Skeletal muscle satellite cell (primary cell): Measurements from ENCODE around the gene SLC9C2.
"Not testable (repeated sequence)": the region's sequence is repeated elsewhere in the genome, so short reads cannot be mapped to it uniquely, and the experiment has no call there.

Experiments
- H3K27me3 ChIP-seq: 2 replicates; pipeline ENCODE4 v1.7.0; 2013; ENCODE audit warnings: low read length; ENCODE audit not compliant: control insufficient read depth, insufficient read depth
- H3K36me3 ChIP-seq: 2 replicates; pipeline ENCODE4 v1.7.0; 2013; ENCODE audit warnings: mild to moderate bottlenecking, control low read depth, low read length; ENCODE audit not compliant: insufficient read depth
- H3K4me1 ChIP-seq: 2 replicates; pipeline ENCODE4 v1.7.0; 2013; ENCODE audit warnings: low read length; ENCODE audit not compliant: control insufficient read depth, insufficient read depth
- H3K4me2 ChIP-seq: 2 replicates; pipeline ENCODE4 v1.7.0; 2013; ENCODE audit warnings: mild to moderate bottlenecking, low read length
- H3K4me3 ChIP-seq: 2 replicates; pipeline ENCODE4 v1.7.0; 2013; ENCODE audit warnings: low read length
- H3K9ac ChIP-seq: 2 replicates; pipeline ENCODE4 v1.7.0; 2013; ENCODE audit warnings: mild to moderate bottlenecking, low read depth, low read length, moderate library complexity
- H3K9me3 ChIP-seq: replicated peaks from 2 replicates; pipeline ENCODE4 v1.7.0; 2013; ENCODE audit warnings: mild to moderate bottlenecking, control low read depth, low read length

Gene SLC9C2

DNA sequence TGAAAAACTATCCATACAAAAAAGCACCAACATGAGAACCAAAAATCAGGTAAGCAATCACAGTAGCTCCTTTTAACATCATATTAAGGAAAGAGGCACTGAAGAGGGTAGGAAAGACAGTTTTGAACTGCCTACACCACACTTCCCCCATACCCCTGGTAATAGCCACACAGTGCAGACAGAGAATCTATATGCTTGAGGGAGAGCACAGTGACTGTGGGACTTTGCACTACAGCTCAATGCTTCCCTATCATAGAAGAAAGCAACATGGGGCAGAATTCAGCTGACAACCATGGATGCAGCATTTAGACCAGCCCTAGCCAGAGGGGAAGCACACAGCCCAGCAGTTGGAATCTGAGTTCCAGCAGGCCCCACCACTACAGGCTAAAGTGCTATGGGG, 24.4 kb upstream of the SLC9C2 start:
- H3K4me1 ChIP-seq, result no peaks in the 10 kb centered on the region
- no peaks in the 10 kb centered on the region for H3K27me3 ChIP-seq
- H3K9me3 ChIP-seq, result no peaks in the 10 kb centered on the region
- H3K36me3 ChIP-seq, result no peaks in the 10 kb centered on the region
- no peak overlapping the region for H3K9ac ChIP-seq
- no peak overlapping the region for H3K4me2 ChIP-seq
- H3K4me3 ChIP-seq, result no peak overlapping the region

DNA sequence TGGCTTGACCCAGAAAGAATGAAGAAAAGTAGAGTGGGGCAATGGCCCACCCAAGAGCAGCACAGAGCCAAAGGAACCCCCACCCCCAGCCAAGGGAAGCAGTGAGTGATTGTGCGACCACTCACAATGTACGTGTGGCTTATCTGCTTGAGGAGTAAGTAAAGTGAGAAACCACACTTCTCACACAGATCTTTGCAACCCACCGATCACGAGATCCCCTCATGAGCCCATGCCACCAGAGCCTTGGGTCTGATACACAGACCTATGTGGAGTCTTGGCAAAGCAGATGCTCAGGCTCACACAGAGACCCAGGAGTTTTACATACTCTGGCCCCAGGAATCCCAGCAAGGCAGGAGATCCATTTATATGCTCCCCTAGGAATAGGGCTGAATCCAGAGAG, 14.0 kb upstream of the SLC9C2 start:
- Histone ChIP-seq H3K4me1 (no peaks in the 10 kb centered on the region), H3K4me2 (no peak overlapping the region), H3K36me3 (no peaks in the 10 kb centered on the region), H3K27me3 (no peaks in the 10 kb centered on the region), H3K9ac (no peak overlapping the region), H3K9me3 (no peaks in the 10 kb centered on the region), H3K4me3 (no peak overlapping the region)

DNA sequence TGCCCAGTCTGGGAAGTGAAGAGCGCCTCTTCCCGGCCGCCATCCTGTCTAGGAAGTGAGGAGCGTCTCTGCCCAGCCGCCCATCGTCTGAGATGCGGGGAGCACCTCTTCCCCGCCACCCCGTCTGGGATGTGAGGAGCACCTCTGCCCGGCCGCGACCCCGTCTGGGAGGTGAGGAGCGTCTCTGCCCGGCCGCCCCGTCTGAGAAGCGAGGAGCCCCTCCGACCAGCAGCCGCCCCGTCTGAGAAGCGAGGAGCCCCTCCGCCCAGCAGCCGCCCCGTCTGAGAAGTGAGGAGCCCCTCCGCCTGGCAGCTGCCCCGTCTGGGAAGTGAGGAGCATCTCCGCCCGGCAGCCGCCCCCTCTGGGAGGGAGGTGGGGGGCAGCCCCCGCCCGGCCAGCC, 10.2 kb upstream of the SLC9C2 start:
- H3K4me2 ChIP-seq, H3K9ac ChIP-seq, H3K4me1 ChIP-seq, H3K27me3 ChIP-seq, H3K9me3 ChIP-seq, H3K4me3 ChIP-seq, H3K36me3 ChIP-seq: not testable (repeated sequence)

DNA sequence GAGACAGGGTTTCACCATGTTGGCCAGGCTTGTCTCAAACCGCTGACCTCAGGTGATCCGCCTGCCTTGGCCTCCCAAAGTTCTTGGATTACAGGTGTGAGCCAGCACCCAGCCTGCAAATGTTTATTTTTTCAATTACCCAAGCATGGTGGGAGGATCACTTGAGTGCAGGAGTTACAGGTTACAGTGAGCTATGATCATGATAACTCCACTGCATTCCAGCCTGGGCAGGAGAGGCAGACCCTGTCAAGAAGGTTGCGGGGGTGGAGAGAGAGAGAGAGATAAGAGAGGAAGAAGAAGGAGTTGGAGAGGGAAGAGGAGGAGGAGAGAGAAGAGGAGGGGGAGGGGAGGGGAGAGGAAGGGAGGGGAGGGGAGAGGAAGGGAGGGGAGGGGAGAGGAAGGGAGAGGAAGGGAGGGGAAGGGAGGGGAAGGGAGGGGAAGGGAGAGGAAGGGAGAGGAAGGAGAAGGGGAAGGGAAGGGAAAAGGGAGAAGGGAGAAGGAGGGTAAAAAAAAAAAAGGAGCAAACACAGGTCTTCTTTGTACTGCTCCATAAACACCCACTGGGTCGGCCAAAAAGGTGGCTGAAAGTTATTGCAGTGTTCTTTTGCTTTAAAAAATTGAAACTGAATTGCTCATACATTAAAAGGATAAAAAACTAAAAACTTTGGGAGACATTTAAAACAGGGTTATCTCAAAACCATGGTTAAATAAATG, 5.8 kb upstream of the SLC9C2 start:
- no peaks in the 10 kb centered on the region for H3K9me3 ChIP-seq
- no peaks in the 10 kb centered on the region for H3K36me3 ChIP-seq
- no peak overlapping the region for H3K4me2 ChIP-seq
- H3K4me1 ChIP-seq, result no peaks in the 10 kb centered on the region
- no peak overlapping the region for H3K4me3 ChIP-seq
- peaks cover 7% of the 10 kb centered on the region for H3K27me3 ChIP-seq
- no peak overlapping the region for H3K9ac ChIP-seq

DNA sequence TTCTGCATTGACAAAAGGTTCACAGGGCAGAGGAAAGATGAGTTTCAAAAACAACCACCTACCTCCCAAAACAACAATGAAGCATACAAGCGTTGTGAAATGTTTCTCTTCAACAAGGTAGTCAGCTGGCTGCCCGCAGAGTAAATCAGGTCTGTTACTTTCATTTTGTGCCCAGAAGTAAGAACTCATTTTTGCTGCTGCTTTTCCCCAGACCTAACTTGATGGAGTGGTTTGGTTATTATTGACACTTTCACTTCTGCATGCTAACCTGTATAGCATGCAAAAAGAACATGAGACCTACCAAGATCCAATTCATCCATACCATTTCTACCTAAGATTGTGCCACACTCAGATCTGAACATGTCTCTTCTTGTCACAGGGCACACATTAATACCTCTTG, 1.3 kb downstream of the SLC9C2 start:
- Histone ChIP-seq H3K9me3 (no peaks in the 10 kb centered on the region), H3K4me1 (no peaks in the 10 kb centered on the region), H3K4me3 (no peak overlapping the region), H3K27me3 (no peaks in the 10 kb centered on the region), H3K4me2 (no peak overlapping the region), H3K9ac (no peak overlapping the region), H3K36me3 (no peaks in the 10 kb centered on the region)

DNA sequence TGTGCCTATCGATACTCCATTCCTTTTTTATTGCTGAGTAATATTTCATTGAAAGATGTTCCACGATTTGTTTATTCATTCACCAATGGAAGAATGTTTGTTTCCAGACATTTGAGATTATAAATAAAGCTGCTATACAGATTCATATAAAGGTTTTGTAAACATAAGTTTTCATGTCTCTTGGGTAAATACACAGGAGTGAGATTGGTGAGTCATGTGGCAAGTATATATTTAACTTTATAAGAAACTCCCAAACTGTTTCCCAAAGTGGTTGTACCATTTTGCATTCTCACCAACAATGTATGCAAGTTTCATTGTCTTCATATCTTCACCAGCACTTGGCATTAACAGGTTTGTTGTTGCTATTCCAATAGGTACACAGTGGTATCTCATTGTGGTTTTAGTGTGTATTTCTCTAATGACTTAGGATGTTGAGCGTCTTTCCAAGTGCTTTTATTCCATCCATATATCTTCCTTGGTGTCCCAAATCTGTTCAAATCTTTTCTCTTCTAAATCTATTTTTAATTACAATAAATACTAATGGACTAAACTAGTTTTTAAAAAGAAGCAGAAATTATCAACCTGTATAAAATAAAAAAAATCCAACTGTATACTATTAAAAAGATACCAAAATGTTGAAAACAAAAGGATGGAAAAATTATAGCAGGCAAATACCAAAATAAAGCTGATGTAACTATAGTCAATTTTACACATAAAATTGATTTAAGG, 6.6 kb downstream of the SLC9C2 start:
- Histone ChIP-seq H3K27me3 (no peaks in the 10 kb centered on the region), H3K36me3 (no peaks in the 10 kb centered on the region), H3K4me2 (no peak overlapping the region), H3K9ac (no peak overlapping the region), H3K9me3 (no peaks in the 10 kb centered on the region), H3K4me1 (no peaks in the 10 kb centered on the region), H3K4me3 (no peak overlapping the region)

DNA sequence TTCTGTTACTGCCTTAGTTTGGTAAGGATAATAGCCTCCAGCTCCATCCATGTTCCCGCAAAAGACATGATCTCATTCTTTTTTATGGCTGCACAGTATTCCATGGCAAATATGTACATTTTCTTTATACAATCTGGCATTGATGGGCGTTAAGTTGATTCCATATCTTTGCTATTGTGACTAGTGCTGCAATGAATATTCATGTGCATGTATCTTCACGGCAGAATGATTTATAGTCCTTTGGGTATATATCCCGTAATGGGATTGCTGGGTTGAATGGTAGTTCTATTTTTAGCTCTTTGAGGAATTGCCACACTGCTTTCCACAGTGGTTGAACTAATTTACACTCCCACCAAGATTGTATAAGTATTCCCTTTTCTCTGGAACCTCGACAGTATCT, 11.7 kb downstream of the SLC9C2 start:
- not testable (repeated sequence) for H3K27me3 ChIP-seq, H3K9me3 ChIP-seq, H3K4me3 ChIP-seq, H3K9ac ChIP-seq, H3K36me3 ChIP-seq, H3K4me1 ChIP-seq, H3K4me2 ChIP-seq

DNA sequence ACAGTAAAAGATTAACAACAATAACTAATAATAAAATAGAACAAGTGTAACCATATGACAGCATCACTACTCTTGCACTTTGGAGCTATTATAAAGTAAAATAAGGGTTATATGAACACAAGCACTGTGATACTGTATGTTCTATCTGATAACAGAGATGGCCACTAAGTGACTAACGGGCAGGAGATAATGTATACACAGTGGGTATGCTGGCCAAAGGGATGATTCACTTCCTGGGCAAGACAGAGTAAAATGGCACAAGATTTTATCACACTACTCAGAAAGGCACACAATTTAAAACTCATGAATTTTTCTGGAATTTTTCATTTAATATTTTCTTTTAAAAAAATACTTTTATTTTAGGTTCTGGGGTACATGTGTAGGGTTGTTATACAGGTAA, 12.3 kb downstream of the SLC9C2 start:
- H3K4me2 ChIP-seq, result no peak overlapping the region
- no peaks in the 10 kb centered on the region for H3K27me3 ChIP-seq
- no peaks in the 10 kb centered on the region for H3K4me1 ChIP-seq
- H3K9me3 ChIP-seq, result no peaks in the 10 kb centered on the region
- no peak overlapping the region for H3K9ac ChIP-seq
- H3K4me3 ChIP-seq, result no peak overlapping the region
- no peaks in the 10 kb centered on the region for H3K36me3 ChIP-seq

DNA sequence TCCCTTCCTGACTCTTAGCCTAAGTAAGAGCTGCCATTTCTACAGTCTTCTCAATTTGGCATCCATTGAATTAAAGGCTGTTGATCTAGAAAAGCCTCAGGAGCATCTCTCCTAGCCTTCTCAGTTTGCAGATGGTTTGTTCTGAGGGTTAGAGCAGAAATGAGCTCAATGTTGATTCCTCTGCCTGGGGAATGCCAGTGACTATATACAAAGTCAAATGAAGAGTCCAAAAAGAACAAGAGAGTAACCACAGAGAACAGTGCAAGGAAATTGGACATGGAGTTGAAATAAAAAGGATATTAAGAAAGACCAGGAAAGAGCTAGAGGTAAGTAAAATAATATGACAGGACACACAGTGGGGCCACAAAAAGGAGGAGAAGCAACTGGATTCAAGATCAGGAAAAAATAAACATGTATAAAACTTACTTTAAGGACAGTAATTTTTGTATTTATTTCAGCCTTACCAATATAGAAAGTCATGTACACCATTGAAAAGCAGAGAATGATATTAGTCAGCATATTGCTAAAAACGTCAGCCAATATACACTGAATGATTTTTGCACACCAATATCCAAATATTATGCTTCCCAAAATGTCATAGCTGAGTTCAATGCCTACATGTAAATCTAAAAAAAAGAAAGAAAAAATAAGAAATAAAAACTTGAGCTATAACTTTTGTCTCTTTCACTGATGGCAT, 21.3 kb downstream of the SLC9C2 start:
- Histone ChIP-seq H3K9ac (no peak overlapping the region), H3K4me1 (no peaks in the 10 kb centered on the region), H3K4me2 (no peak overlapping the region), H3K36me3 (no peaks in the 10 kb centered on the region), H3K9me3 (no peaks in the 10 kb centered on the region), H3K4me3 (no peak overlapping the region), H3K27me3 (peaks cover 11% of the 10 kb centered on the region)

DNA sequence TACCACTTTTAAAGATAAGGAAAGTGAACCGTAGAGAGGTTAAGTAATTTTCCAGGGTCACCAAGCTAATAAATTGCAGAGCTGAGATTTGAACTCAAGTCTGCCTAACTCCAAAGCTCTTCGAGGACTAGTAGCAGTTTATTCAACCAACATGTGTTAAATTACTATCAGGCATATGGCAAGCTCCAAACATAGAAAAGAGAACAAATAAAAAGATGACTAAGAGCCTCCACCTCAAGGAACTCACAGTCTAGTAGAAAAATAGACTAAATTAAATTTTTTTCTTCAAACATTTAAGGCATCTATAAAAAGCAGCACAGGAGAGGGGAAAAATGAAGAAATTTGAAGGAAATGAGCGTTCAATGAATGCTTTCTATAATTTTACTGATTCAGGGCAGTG, 22.2 kb downstream of the SLC9C2 start:
- H3K4me2 ChIP-seq, result no peak overlapping the region
- H3K27me3 ChIP-seq, result peaks cover 11% of the 10 kb centered on the region
- H3K9ac ChIP-seq, result no peak overlapping the region
- H3K9me3 ChIP-seq, result no peaks in the 10 kb centered on the region
- H3K36me3 ChIP-seq, result no peaks in the 10 kb centered on the region
- H3K4me3 ChIP-seq, result no peak overlapping the region
- no peaks in the 10 kb centered on the region for H3K4me1 ChIP-seq

DNA sequence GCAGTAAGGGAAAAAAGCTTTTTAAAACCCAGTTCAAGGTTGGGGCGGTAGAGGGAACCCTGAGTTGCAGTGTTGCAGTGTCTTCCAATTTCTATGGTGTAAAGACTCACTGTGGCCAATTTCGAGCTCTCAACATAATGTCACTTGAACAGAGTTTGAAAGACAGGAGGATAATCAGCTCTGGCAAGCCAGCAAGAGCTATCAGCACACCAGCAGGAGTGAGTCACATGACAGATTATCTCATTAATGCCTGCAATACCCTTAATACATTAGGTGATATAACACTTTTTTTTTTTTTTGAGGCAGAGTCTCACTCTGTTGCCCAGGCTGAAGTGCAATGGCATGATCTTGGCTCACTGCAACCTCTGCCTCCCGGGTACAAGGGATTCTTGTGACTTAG, 22.8 kb downstream of the SLC9C2 start:
- peaks cover 11% of the 10 kb centered on the region for H3K27me3 ChIP-seq
- H3K36me3 ChIP-seq, result no peaks in the 10 kb centered on the region
- no peak overlapping the region for H3K4me3 ChIP-seq
- no peaks in the 10 kb centered on the region for H3K4me1 ChIP-seq
- H3K9ac ChIP-seq, result no peak overlapping the region
- H3K9me3 ChIP-seq, result no peaks in the 10 kb centered on the region
- no peak overlapping the region for H3K4me2 ChIP-seq
